CD4-positive, alpha-beta T cell treated with Interleukin-1 beta for 1 hour (primary cell): ENCODE data around the gene FMNL1.

Source experiments
- DNase-seq, 2 donors: peaks; one replicate each; pipeline ENCODE4 v3.0.0-alpha.2; 2020 to 2022

The FMNL1 gene

DNA sequence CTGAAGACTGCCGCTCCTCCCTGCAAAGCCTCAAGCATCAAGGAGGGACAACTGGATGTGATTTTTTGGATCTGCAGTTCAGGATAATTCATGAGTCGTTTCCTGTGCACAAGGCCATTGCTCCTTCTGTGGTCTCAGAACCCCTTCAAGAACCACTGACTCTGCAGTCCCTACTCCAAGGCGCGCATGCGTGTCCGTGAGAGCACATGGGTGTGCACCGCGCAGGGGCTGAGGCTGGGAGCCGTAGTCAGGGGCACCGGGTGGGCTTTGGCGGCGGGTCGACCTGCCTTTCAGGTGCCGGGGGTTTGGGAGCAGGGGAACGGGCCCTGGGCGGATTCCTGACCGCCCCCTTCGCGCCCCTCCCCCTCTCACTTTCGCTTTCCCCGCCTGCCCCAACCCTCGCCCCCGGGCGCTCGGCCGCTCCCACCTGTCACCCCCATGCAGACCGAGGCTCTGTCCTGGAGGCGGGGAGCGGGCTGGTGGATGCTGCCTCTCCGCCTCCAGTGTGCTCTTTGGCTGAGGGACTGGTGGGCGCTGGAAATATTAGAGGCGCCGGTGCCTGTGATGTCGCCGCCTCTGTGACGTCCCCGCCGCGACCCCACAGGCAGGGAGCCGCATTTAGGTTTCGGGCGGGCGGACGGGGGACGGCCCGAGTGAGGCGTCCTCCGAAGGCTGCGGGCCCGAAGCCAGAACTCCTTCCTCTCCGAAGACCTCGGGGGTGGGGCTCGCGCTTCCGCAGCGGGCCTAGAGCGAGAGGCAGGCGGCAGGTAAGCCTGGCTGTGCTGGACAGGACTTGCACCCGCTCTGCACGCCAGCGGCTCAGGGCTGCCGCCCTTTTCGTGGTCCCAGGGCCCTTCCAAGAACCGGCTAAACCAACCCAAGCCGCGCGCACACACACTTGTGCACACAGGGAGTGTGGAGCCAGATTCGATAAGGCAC is 40.2 kb downstream of the FMNL1 start, which contains the start of gene SPATA32:
TSS of gene SPATA32 (minus strand) at position 518 of the 939 bp plus-strand sequence. CDS start at position 440, 78 bp downstream.
- DNase-seq, result peak; percentile 63

- no peak for DNase-seq
Measured at GRCh38 chr17:45262516-45263476, 41.1 kb downstream of the FMNL1 start.

- DNase-seq, result no peak
Measured at GRCh38 chr17:45263477-45263860, 41.8 kb downstream of the FMNL1 start.

- DNase-seq, result no peak
Measured at GRCh38 chr17:45264430-45264829, 42.7 kb downstream of the FMNL1 start.

GRCh38 chr17:45264988-45265387 is 43.3 kb downstream of the FMNL1 start:
- no peak for DNase-seq

DNA sequence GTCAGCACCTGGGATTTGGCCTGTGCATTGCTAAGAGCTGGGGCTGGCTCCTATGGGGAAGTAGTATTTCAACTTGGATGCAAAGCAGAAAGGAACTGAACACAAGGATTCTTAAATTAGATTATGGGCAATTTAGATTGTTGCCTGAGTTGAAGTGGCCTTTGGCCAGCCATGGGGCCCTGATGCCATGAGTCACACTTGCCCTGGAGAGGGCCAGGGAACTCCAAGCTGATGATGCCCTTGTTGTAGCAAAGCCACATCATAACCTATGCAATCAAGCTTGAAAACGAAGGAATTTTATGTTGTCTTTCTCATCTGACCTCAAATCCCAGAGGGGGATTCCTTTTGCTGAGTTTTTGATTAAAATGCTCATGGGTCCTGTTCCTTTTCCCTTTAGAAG is 44.1 kb downstream of the FMNL1 start:
- no peak for DNase-seq

DNA sequence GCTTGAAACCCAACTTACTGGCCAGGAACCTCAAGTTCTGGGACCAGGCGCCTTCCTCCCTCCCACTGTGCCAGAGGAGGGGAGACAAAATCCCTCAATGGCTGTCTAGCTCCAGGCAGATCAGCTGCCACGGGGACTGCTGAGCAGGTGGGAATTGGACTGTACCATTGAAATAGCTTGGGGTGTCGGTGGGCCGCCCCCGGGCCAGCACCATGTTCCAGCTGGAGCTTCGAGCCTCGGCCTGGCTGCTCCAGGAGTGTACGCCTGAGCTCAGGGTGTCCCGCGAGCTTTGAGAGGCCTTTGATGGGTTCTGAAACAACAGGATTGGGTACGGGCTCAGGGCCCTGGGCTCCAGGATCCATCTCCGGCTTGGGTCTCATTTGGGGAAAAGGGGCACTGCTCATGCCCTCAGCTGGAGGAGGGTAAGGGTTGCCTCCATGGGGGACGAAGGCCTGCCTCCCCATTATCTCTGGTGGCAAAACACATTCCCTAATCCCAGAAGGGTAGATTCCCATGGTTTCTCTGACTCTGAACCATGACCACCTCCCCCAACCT is 44.8 kb downstream of the FMNL1 start:
- DNase-seq, result no peak

DNA sequence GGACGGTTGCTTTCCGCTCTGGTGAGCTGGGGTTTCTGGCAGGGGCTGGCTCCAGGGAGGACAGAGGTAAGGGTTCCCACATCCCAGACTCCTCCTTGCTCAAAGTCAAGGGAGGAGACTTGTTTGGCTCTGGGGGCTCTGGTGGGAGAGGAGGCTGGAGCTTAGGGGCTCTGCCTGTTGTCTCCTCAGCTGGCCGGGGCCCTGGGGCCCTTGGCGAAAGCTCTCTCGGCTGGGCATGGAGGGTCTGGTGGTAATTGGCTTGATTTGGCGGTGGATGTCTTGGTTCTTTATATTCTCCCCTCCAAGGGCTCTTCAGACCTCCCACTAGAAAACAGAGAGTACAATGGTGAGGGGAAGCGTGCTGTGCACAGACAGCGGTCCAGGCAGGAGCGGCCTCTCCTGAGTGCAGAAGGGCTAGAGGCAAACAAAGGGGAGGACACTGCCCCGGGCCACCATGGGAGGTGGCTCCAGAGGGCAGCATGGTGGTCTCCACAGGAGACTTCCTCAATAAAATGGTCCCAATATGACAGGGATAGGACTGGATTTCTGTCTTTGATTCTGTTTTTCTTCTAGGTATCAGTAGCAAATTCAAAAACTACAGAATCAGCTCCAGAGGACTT is 45.9 kb downstream of the FMNL1 start:
- no peak for DNase-seq

- DNase-seq, result no peak
Measured at GRCh38 chr17:45269912-45270311, 48.2 kb downstream of the FMNL1 start.

- peak; percentile 45 to 54 for DNase-seq
Measured at GRCh38 chr17:45270828-45271418, 49.2 kb downstream of the FMNL1 start.

- DNase-seq, result no peak
Measured at GRCh38 chr17:45271603-45272002, 49.9 kb downstream of the FMNL1 start.

DNA sequence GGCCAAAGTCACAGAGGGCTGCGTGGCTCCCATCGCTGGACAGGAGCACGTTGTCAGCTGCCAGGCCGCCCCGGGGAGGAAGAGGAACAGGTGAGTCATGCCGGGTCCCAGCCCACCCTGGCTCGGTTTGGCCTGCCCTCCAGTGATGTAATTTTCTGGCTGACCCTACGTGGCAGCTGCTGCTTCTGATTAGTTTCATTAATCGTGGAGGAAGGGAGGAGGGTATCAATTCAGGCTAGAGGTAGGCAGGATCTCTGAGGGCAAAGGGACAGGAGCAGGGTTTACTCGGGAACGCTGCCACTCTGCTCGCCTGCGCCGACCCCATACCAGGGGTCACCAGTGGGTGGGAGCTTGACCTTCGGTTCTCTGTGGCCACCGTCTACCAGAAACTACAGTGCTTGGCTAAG is 51.9 kb downstream of the FMNL1 start:
- DNase-seq, result no peak

DNA sequence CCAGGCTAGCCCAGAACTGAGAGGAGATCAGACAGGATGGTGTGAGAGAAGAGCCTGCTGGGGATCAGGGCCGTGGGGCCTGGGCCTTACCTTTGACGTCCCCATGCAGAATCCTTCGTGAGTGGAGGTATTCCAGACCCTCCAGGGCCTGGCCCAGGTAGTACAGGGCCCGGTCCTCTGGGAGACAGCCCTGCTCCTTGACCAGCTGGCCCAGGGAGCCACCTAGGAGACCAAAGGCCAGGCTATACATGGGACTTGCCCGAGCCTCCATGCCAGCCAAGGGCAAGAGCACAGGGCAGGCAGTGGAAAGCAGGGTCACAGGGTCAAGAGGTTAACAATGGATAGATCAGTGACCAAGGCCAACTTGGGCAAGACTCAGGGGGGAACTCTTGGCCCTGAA is 52.3 kb downstream of the FMNL1 start:
- DNase-seq, result no peak

DNA sequence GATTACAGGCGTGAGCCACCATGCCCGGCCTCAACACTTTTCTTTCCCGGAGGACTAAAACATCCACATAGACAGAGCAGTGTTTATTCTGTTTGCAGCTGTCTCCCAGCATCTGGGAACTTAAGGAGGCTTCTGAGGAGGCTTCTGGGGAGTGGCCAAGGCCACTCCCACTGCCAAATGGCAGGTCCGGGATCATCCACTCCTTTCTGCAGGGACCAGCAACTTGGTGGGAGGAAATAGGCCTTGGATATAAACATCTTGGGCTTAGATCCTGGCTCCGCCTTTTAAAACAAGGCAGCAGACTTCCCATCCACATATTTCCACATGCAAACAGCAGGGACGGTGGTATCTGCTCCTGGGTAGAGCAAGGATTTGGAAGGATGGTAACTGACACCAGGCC is 54.3 kb downstream of the FMNL1 start:
- no peak for DNase-seq

DNA sequence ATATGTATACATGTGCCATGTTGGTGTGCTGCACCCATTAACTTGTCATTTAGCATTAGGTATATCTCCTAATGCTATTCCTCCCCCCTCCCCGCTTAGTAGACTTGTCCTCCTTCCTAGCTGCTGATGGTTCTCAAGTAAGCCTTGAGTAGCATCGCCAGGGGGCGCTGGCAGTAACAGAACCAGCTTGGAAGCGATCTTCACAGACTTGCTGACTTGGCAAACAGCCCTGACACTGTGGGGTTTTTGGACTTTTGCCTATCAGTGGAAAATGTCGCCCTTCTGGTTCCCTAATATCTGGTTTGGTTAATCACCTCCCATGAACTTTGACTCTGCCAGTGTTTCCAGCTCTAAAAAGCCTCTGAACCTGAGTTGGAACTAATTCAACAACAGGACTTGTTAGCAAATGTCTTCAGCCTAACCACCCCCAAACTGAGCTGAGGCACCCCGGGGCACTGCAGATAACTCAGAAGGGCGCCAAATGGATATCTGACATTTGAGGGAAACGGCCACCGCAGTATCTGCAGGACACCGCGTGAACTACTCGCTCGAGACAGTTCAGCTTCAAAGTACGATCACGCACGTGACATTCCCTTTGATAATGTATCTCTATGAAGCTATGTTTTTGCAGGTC is 55.6 kb downstream of the FMNL1 start:
- DNase-seq, result peak; percentile 89 to 90

DNA sequence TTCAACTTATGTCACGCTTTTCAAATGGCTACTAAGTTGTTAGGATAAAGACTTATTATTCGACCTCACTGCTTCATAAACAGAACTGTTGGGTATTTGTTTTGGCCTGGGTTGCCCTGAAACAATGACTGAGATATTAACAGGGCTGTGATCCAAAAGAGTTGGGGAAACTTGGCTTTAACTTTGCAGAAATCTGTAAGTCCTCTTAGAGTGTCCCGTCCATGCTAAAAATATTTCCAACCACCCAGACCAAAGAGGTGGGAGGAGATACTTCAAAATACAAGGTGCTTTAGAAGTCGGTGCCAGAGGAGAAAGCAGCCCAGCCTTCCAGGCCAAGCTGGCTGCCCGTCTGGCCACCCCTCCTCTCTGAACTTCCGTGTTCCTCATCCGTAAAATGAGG is 56.3 kb downstream of the FMNL1 start:
- DNase-seq, result no peak

DNA sequence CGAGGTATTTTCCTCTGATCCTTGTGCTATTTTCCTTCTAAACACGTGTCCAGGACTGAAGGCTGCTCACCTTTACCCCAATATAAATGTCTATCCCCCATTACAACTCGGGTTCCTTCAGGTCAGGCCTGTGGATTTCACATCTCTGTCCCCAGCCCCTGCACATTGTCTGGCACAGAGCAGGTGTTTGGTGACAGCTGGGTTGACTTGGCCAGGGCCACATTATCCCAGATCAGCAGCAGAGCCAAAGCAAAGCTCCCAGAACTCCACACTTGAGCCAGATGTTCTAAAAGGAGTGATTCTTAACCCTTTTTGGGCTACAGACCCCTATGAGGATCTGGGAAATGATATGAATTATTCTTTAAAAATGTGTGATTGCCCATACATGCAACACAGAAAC is 58.2 kb downstream of the FMNL1 start:
- DNase-seq, result no peak

DNA sequence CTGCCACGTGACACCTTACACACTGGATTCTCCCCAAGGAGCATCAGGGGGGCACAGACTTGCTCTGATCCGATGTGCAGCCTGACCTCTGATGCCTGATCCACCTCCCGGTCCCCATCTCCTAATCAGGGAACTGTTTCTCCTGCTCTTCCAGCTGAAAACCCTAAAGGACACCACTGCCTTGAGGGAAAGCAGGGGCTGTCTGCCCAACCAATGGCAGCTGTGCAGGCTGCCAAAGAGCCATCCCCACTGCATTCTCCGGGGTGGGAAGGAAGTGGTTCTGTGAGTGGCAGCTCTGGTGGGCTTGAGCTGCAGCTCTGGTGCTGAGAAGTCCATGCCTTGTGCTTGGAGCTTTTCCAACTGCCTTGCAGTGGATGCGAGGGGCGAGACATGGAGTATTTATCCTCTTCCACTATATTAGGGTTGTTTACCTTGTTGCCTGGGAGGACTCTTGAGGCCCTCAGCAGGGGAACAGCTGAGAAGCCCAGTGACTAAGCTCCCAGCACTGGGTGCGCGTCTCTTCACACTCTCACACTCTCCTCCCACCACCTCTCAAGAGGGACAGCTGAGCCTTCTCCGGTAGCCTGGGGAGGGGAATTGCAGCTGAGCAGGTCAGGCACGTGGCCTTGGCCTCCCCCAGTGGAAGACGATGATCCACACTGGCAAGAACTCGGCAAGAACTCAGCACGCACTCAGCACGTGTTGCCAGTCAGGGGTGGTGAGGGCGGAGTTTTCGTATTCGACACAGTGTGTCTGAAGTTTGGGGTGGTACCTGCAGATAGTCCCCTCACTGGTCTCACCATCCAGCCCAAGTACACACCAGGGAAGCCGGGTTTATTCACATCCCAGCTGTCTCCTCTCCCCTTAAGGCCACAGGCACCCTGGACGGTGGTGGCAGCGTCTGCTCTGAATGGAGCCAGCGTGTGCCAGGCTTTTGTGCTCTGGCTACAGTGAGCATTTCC is 61.3 kb downstream of the FMNL1 start:
- DNase-seq, result peak in 1 of 2 donors; percentile 17

DNA sequence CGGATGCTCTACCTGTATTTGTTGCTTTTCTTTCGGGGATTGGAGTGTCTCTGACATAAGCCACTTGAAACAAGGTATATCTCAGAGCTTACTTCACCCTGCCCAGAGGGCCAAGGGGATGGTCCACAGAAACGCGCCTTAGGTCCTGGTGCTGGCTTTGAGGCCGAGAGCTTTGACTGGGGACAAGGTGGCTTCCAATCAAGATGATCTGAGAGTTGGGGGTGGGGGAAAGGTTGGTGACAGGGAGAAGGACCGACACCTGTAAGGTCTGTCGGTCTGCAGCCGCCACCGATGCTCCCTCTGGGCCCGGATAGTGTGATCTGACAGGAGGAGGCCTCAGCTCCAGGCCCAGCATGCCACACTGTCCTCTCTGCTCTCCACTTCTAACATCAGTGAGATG is 62.0 kb downstream of the FMNL1 start:
- DNase-seq, result no peak
